Esophagus mucosa (tissue), 1 donor: Measurements from ENCODE around the gene C5orf34. TPM values are rescaled to one million over a fixed set of nuclear protein-coding genes. Genes with fewer than 3 reads are reported as not detected.
A peak's percentile ranks its signal among the peaks of the same experiment; 100 is the strongest.
"Not testable (repeated sequence)": the region's sequence is repeated elsewhere in the genome, so short reads cannot be mapped to it uniquely, and the experiment has no call there.

Experiments
- ATAC-seq: fragments of 200-7000 bp; cut with Tn5 transposase; one replicate; pipeline ENCODE4 v1.9.1; 2020
- total RNA-seq: library from RNA; stranded (reverse); gene quantifications from one replicate; pipeline ENCODE4 v1.2.4, GENCODE V29; 2023
- donor health status: DM: yes; HTN: yes; CAD: no.

C5orf34 gene
- total RNA-seq, result 1.2 TPM

DNA sequence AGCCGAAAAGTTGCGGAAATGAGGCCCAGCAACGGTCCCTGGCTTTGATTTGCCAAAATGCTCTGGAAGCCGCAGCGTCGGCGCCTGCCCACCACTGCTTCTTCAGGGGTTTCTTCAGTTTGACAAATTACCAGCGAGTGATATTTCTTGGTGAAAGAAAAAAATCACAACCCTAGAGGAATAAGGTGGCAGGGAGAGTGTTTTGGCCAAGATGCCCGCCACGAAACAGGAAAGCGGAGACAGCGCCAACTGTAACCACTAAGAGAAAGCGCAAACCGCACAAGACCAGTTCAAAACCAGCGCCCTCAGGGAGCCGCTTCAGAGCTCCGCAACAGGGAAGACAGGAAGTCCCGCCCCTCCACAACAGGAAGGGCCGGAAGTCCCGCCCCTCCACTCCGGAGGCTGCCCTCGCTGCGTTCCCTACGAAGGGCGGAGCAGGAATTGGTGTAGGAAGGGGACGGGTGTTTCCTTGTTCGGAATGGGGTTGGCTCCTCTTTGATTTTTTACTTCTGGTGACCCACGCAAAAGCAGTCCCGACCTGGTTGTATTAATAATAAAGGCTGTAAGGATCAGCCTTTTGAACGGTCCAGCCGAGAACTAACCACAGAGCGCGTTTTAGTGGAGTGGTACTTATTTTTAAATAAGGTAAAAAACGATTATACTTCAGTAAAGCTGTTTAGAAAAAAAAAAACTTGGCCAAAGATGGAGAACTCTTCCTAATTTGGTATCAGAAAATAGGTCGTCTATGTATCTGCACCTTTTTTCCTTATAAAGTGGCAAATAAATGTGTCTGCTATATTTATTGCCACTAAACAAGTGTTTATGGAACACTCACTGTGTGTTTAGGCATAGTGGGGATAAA lies at the start of gene C5orf34:
TSS of gene C5orf34 (minus strand) at position 333 of the 862 bp plus-strand sequence. CDS start 5,809 bp downstream, outside the sequence.
- ATAC-seq, result peak; percentile 100

- ATAC-seq, result no peak
Observed at GRCh38 chr5:43564289-43564850, 49.4 kb upstream of the C5orf34 start.

DNA sequence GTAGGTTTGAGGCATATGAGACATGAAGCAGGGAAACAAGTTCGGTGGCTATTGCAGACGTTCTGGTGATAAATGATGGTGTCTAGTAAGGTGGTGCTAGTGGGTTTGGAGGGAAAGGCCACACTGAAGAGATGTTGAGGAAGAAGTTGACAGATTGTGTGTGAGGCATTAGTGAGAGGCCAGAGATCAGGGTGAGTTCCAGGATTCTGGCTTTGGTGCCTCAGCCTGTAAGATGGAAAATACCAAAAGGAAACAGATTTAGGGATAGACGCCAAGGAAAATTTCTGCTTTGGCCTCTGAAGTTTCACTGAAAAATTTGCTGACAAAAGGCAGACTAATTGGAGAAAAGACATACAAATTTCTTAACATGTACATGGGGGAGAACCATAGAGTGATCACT lies 48.4 kb upstream of the C5orf34 start:
- no peak for ATAC-seq

DNA sequence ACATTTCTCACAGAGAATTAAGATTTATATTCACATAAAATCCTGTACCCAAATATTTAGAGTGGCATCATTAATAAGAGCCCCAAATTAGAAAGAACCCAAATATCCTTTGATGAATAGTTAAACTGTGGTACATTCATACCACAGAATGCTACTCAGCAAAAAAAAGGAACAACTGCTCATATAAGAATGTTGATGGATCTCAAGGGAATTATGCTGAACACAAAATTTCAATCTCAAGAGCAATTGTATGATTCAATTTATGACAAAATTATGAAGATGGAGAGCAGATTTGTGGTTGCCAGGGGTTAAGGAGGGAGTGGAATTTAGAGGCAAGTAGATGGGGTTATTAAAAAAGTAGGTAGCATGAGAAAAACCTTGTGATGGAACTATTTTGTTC lies 46.4 kb upstream of the C5orf34 start:
- ATAC-seq, result no peak

GRCh38 chr5:43560128-43560527 lies 45.2 kb upstream of the C5orf34 start:
- no peak for ATAC-seq

DNA sequence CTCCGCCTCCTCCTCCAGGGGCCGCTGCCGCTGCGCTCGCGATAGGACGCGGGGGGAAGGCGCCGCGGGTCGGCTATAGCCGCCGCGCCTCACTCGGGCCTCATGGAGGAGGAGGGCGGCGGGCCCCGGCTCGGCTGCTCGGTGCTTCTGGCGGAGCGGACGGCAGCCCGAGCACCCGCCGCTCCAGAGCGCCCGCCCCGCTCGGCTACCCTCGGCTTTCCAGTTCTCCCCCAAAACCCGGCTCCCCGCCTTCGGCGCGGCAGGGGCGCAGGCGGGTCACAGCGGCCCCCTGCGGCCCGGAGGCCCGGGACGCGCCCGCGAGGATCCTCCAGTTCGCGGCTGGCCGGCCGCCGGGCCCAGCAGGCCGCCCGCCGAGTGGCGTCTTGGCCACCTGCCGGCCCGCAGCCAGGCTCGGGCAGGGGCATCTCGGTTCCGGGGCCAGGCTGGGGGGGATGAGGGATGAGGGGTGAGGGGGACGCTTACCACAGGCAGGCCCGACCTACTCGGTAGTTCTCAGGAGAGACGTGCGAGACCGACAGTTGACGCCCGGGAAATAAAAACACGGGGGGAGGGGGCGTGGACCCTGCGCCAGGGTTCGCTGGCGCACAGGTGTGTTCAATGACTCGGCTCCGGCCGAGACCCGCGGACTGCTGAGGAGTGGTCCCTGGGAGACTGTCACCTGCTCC lies 42.1 kb upstream of the C5orf34 start, which contains the start of gene PAIP1:
TSS of gene PAIP1 (minus strand) at position 221 of the 686 bp plus-strand sequence. CDS start 231 bp downstream, outside the sequence.
- peak; percentile 84 for ATAC-seq

DNA sequence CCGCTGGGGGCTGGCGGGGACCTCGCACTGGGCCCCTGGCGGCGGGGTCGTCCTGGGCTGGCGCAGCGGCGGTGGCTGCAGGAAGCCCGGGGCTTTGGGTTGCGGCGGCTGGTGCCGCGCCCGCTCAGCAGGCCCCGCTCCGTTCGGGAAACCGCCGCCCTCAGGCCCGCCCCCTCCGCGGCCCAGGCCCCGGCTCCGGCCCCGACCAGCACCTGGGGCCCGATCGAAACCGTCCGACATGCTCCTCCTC lies 41.6 kb upstream of the C5orf34 start:
- ATAC-seq, result peak; percentile 96

GRCh38 chr5:43555895-43556606 lies 41.1 kb upstream of the C5orf34 start:
- ATAC-seq, result peak; percentile 68

DNA sequence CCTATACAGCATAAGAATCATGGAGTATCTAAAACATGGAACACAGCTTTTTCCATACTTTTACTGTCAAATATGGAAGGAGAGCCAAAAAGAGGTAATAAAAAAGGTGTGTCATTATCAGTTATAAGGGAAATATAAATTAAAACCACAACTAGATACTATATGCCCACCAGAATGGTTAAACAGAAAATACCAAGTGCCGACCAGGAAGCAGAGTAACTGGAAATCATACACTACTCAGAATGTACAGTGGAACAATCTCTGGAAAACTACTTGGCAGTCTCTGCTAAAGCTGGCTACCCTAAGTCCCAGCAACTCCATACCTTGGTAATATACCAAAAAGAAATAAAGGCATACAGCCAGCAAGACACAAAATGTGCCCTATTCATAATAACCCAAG lies 39.5 kb upstream of the C5orf34 start:
- ATAC-seq, result no peak

GRCh38 chr5:43553381-43553780 lies 38.4 kb upstream of the C5orf34 start:
- no peak for ATAC-seq

- no peak for ATAC-seq
Observed at GRCh38 chr5:43551731-43552130, 36.8 kb upstream of the C5orf34 start.

DNA sequence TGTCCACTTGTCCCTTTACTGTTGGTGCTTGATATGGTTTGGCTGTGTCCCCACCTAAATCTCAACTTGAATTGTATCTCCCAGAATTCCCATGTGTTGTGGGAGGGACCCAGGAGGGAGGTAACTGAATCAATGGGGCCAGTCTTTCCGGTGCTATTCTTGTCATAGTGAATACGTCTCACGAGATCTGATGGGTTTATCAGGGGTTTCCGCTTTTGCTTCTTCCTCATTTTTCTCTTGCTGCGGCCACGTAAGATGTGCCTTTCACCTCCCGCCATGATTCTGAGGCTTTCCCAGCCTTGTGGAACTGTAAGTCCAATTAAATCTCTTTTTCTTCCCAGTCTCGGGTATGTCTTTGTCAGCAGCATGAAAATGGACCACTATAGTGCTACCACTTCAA lies 34.3 kb upstream of the C5orf34 start:
- ATAC-seq, result not testable (repeated sequence)

DNA sequence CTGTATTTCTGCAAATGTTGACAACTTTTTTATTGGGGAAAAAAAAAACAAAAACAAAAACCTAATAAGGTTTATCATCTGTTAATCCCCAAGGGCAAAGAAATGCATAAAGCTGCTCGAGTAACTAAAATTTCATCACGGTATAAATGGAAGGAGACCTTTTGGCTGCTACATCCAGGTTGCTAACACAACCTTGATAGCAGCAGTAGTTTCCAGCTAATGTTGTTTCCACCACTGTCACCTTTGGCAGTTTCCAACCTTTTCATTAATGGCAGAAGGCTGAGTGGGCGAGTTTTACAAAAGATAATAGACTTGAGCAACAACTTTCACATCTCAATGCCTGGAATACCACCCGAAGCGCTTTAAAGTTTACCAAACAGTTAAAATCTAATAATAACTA lies 33.4 kb upstream of the C5orf34 start:
- no peak for ATAC-seq

- ATAC-seq, result no peak
Observed at GRCh38 chr5:43547532-43547931, 32.6 kb upstream of the C5orf34 start.

GRCh38 chr5:43543434-43543833 lies 28.5 kb upstream of the C5orf34 start:
- no peak for ATAC-seq

GRCh38 chr5:43540746-43541145 lies 25.8 kb upstream of the C5orf34 start:
- no peak for ATAC-seq

- ATAC-seq, result no peak
Observed at GRCh38 chr5:43536972-43537371, 22.0 kb upstream of the C5orf34 start.

GRCh38 chr5:43533646-43534045 lies 18.7 kb upstream of the C5orf34 start:
- ATAC-seq, result no peak

GRCh38 chr5:43530648-43531047 lies 15.7 kb upstream of the C5orf34 start:
- ATAC-seq, result no peak

DNA sequence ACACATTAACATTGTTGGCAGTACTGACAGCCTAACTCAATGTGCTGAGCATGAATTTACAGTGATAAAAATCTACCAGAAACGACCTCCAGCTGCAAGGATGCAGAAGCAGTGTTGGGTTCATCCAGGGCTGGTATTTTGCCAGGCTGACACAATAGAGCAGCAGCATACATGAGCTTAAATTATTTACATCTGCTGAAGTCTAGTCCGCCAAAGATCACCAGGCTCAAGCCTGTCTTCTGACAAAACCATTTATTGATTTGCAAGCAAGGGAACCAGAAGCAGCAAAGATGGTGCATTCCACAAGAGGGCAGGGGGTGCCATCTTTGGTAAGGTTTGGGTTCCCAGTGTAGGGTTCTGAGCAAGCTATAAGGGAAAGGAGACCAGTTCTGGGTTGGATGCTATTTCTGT lies 8.7 kb upstream of the C5orf34 start:
- no peak for ATAC-seq

DNA sequence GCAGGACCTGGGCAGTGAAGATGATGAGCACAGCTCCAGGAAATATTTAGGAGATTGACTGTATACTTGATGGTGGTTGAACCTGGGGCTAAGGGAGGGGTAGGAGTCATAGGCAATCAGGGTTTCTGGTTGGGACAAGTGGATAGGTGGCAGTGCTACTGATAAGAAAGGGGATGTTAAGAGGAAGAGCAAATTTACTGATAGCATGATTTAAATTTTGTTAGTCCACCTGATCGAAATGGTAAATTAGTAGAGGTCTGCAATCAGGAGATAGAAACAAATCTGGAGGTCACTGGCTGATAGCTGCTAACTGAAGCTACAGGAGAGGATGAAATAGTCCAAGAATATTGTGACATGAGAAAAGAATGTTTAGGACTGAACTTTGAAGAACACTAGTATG lies 5.7 kb upstream of the C5orf34 start:
- no peak for ATAC-seq

- no peak for ATAC-seq
Observed at GRCh38 chr5:43515678-43516048, 715 bp upstream of the C5orf34 start.

DNA sequence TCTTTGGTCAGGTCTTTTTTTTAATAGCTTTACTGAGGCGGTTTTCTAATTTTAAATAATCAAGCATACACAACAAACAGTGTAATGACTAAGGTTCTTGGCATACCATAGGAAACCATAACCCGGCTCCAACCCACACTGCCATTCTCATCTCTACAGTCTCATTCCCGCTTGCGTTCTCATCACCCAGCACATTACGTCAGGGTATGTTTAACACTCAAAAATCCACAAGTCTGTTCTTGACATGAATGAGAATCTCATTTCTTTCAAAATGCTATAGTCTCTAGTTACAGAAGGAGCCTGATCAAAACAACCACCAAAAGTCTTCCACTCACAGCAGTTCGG lies 505 bp downstream of the C5orf34 start:
- ATAC-seq, result peak; percentile 31
